Activated naive CD8-positive, alpha-beta T cell treated with anti-CD3 and anti-CD28 coated beads, Interleukin-2, amount 10 ng/mL, durations not matched to agents 7 days and 5 days (primary cell): ENCODE data around the gene FGD6. TPM values are rescaled to one million over a fixed set of nuclear protein-coding genes. Genes with fewer than 3 reads are reported as not detected.
"Not testable (repeated sequence)": the region's sequence is repeated elsewhere in the genome, so short reads cannot be mapped to it uniquely, and the experiment has no call there.

Experiments
- ATAC-seq: fragments of 150-1000 bp; cut with Tn5 transposase; one replicate; pipeline ENCODE4 v1.10.0; 2021; ENCODE audit warnings: low read depth, moderate library complexity
- POLR2A ChIA-PET: fragments of 350-600 bp; sonication (Branson Sonifier 250); formaldehyde crosslinking; loops from one replicate; lab custom pipeline; 2021; ENCODE audit warnings: antibody characterized with exemption; lab: Charles Lee
- DNase-seq: peaks from one replicate; pipeline ENCODE4 v3.0.0; 2021
- H3K27ac Mint-ChIP-seq: one replicate; pipeline ENCODE4 v1.8.0; 2022; ENCODE audit warnings: mild to moderate bottlenecking, mixed read lengths
- H3K27me3 Mint-ChIP-seq: one replicate; pipeline ENCODE4 v1.8.0; 2022; ENCODE audit warnings: mild to moderate bottlenecking, moderate library complexity, mixed read lengths
- H3K36me3 Mint-ChIP-seq: one replicate; pipeline ENCODE4 v1.8.0; 2021; ENCODE audit warnings: mild to moderate bottlenecking, mixed read lengths
- H3K4me1 Mint-ChIP-seq: one replicate; pipeline ENCODE4 v1.8.0; 2021; ENCODE audit warnings: mixed read lengths
- H3K4me3 Mint-ChIP-seq: one replicate; pipeline ENCODE4 v1.8.0; 2022; ENCODE audit warnings: mild to moderate bottlenecking, moderate library complexity, mixed read lengths
- H3K9me3 Mint-ChIP-seq: one replicate; pipeline ENCODE4 v1.8.0; 2021; ENCODE audit warnings: mixed read lengths
- total RNA-seq, 2 experiments: library from RNA; stranded (reverse); gene quantifications; one replicate each; pipeline ENCODE4 v1.2.3, GENCODE V29; 2021

FGD6 gene
- total RNA-seq, 2 experiments from 2014 or later, result 0.45 to 0.64 TPM

DNA sequence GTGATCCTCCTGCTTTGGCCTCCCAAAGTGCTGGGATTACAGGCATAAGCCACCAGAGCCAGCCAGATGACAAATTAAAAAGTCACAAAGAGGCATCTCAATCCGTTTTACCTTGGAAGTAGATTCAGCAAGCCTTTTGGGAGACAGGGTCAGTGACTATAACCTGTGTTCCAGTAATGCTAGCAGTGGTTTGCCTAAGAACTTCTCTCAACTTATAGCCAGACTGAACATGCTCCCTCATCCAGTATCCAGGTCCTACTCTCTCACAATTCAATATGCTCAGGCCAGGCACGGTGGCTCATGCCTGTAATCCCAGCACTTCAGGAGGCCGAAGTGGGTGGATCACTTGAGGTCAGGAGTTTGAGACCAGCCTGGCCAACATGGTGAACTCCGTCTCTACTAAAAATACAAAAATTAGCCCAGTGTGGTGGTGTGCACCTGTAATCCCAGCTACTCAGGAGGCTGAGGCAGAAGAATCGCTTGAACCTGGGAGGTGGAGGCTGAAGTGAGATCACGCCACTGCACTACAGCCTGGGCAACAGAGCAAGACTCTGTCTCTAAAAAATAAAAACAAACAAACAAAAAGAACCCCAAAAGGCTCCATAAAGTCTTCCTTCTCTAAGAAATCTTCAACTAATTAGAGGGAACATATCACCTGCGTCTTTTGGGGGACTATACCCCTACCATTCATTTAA, 20.2 kb downstream of the FGD6 start:
- H3K9me3 Mint-ChIP-seq, H3K27me3 Mint-ChIP-seq, POLR2A ChIA-PET, H3K4me3 Mint-ChIP-seq, H3K36me3 Mint-ChIP-seq, H3K27ac Mint-ChIP-seq, ATAC-seq, H3K4me1 Mint-ChIP-seq, DNase-seq: not testable (repeated sequence)

DNA sequence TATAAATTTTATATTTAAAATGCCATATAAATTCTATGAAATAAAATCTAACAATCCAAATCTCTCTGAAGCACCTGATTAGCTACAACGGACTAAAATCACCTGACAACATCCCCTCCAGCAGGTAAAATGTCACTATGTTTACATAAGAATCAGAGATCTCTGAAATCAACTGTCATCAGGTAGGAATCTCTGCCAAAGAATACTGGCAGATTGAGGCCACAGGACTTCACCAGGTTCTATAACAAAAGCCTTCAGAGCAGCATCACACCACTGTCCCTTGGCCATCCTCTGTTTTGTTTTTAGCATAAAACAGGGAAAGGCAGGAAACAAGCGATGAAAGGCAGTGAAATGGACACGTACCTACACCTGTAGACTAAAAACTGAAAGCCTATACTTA, 22.1 kb downstream of the FGD6 start:
- H3K27ac Mint-ChIP-seq, result no peak overlapping the region
- peaks cover 8% of the 10 kb centered on the region for H3K27me3 Mint-ChIP-seq
- no peak for ATAC-seq
- DNase-seq, result no peak
- H3K4me1 Mint-ChIP-seq, result no peaks in the 10 kb centered on the region
- no peaks in the 10 kb centered on the region for H3K9me3 Mint-ChIP-seq
- no peaks in the 10 kb centered on the region for H3K36me3 Mint-ChIP-seq
- POLR2A ChIA-PET, result no interaction called here
- H3K4me3 Mint-ChIP-seq, result no peak overlapping the region

DNA sequence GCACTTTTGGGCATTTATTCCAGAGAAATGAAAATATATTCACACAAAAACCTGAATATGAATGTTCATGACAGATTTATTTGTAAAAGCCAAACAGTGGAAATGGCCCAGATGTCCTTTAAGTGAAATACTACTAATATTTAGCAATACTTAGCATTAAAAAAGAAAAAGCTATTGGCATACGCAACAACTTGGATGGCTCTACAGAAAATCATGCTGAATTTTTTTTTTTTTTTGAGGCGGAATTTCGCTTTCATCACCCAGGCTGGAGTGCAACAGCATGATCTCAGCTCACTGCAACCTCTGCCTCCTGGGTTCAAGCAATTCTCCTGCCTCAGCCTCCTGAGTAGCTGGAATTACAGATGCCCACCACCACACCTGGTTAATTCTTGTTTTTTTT, 24.1 kb downstream of the FGD6 start:
- peaks cover 8% of the 10 kb centered on the region for H3K27me3 Mint-ChIP-seq
- H3K27ac Mint-ChIP-seq, result no peak overlapping the region
- no peaks in the 10 kb centered on the region for H3K36me3 Mint-ChIP-seq
- H3K4me1 Mint-ChIP-seq, result no peaks in the 10 kb centered on the region
- no peak for DNase-seq
- no peak for ATAC-seq
- POLR2A ChIA-PET, result no interaction called here
- no peaks in the 10 kb centered on the region for H3K9me3 Mint-ChIP-seq
- H3K4me3 Mint-ChIP-seq, result no peak overlapping the region

DNA sequence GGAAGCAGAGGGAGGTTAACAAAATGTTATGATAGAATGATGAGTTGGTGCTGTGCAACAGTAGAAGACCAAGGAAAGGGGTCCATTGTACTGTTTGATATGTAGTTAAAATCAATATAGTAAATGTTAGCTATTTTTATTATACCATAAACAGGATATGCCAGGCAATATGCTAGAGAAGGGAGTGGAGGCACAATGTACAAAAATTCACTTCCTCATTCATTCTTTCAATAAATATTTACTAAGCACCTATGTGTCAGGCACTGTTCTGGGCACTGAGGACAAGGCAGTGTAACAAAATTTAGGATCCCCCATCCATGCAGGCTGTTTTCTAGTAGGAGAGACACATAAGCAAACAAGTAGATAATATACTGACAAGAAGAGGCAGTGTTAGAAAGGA, 25.0 kb downstream of the FGD6 start:
- peaks cover 8% of the 10 kb centered on the region for H3K27me3 Mint-ChIP-seq
- no peak overlapping the region for H3K27ac Mint-ChIP-seq
- H3K4me3 Mint-ChIP-seq, result no peak overlapping the region
- ATAC-seq (no peak), DNase-seq (no peak)
- no peaks in the 10 kb centered on the region for H3K36me3 Mint-ChIP-seq
- POLR2A ChIA-PET, result no interaction called here
- no peaks in the 10 kb centered on the region for H3K9me3 Mint-ChIP-seq
- H3K4me1 Mint-ChIP-seq, result no peaks in the 10 kb centered on the region

DNA sequence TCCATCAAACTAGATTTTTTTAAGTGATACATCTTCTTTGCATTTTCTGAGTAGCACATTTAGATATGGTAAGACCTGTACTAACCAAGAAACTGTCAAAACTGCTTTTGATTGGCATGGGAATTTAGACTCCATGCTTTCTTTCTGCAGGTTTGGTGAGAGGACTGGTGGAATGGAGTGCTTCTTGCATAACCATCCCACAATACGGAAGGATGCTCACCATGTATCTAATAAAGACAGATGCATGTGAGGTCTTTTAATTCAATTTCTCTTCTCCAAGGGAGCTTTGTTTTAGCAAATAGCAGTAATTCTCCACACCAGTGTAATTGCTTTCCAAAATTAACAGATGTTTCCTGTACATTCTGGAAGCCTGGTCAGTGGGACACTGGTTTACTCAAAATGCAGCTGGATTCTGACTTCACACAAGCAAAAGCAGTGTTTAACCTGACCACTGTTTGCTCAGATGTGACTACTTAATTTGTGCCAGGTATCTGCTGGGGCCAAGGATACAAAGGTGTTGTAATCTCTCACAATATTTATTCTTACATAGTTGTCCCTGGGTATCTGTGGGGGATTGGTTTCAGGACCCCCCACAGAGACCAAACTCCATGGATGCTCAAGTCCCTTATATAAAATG, 26.1 kb downstream of the FGD6 start:
- POLR2A ChIA-PET, result no interaction called here
- Mint-ChIP-seq H3K36me3 (no peaks in the 10 kb centered on the region), H3K4me1 (no peaks in the 10 kb centered on the region), H3K4me3 (no peak overlapping the region), H3K9me3 (no peaks in the 10 kb centered on the region), H3K27ac (no peak overlapping the region), H3K27me3 (peaks cover 8% of the 10 kb centered on the region)
- ATAC-seq, result no peak
- no peak for DNase-seq

DNA sequence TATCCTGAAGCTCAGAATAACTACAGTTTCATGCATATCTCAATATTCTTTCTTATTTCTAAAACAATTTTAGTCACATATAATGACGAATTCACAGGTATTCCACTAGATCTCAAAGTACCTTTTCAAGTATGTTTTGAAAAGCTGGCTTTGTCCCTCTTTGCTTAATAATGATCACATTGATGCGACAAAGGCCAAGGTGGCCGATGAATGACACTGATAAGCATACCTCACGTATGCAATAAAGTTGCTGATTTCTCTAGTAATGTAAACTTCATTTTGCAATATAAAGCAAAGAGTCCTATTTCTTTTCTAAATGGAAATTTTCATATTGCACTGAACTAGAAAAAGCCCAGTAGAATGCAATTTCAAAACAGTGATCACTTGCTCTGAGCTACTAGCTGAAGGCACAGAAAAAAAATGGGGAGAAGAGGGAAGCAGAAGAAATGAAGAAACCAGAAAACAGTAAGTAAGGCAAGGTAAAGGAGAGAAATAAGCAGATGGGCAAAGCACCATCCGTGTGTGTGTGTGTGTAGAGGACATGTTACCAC, 29.3 kb downstream of the FGD6 start:
- H3K36me3 Mint-ChIP-seq, result no peaks in the 10 kb centered on the region
- ATAC-seq, result no peak
- no peaks in the 10 kb centered on the region for H3K9me3 Mint-ChIP-seq
- DNase-seq, result no peak
- no peaks in the 10 kb centered on the region for H3K4me1 Mint-ChIP-seq
- no peak overlapping the region for H3K4me3 Mint-ChIP-seq
- no peak overlapping the region for H3K27ac Mint-ChIP-seq
- peaks cover 8% of the 10 kb centered on the region for H3K27me3 Mint-ChIP-seq
- POLR2A ChIA-PET, result no interaction called here

DNA sequence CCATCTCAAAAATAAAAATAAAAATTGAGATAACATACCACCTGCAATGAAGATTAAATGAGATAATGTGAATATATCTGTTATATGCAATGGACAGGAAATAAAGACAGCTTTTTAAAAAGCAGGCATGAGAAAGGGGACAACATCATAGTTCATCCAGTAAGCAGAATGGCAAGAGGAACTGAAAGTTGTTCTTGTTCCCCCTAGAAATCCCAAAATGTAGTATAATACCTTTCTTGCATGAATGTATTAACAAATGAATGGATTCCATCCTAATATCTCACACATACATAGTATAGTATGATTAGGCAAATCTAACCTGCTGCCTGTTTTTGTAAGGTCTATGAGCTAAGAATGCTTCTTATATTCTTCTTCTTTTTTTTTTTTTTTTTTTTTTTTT, 31.4 kb downstream of the FGD6 start:
- Mint-ChIP-seq H3K4me1 (no peaks in the 10 kb centered on the region), H3K4me3 (no peak overlapping the region), H3K27me3 (peaks cover 2% of the 10 kb centered on the region), H3K9me3 (no peaks in the 10 kb centered on the region), H3K36me3 (no peaks in the 10 kb centered on the region), H3K27ac (no peak overlapping the region)
- ATAC-seq (no peak), DNase-seq (no peak)
- POLR2A ChIA-PET, result no interaction called here

DNA sequence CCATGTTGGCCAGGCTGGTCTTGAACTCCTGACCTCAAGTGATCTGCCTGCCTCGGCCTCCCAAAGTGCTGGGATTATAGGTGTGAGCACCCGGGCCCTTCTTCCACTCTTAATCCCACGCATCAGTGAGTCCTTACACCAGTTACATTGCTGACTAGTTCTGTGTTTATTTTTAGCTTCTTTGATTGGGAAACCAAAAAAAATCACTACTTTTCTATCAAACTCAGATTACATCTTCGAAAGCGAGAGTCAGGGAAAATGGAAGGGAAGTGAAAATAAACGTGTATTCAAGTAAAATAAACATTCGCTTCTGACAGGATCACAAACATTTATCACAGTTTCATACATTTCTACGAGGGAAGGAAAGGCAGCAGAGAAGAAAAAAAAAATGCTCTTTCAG, 32.2 kb downstream of the FGD6 start:
- ATAC-seq, result no peak
- H3K9me3 Mint-ChIP-seq, result no peaks in the 10 kb centered on the region
- POLR2A ChIA-PET, result no interaction called here

DNA sequence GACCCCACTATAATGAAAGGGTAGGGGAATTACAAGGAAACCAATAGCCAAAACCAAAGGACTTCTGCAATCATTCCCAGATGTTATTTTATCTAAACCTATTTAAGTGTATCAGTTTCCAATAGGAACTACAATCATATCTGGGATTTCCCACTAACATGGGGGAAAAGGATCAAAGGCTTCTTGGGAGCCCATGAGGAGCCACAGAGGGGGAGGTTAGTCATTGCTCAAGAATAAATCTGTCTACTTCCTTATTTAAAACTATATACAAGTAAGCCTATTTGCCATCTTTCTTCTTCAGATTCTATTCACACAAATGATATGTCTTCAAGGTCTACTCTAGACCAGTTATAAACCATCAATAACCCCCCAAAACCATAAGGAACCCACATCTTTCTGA, 33.1 kb downstream of the FGD6 start:
- no peak overlapping the region for H3K4me3 Mint-ChIP-seq
- H3K27me3 Mint-ChIP-seq, result peaks cover 2% of the 10 kb centered on the region
- ATAC-seq, result no peak
- no peak overlapping the region for H3K27ac Mint-ChIP-seq
- no peaks in the 10 kb centered on the region for H3K4me1 Mint-ChIP-seq
- POLR2A ChIA-PET, result no interaction called here
- DNase-seq, result no peak
- H3K9me3 Mint-ChIP-seq, result no peaks in the 10 kb centered on the region
- no peaks in the 10 kb centered on the region for H3K36me3 Mint-ChIP-seq

More for the DNA sequence above, 32.2 kb downstream of the FGD6 start:
- no peak for DNase-seq
- no peak overlapping the region for H3K27ac Mint-ChIP-seq
- no peaks in the 10 kb centered on the region for H3K4me1 Mint-ChIP-seq
- no peak overlapping the region for H3K4me3 Mint-ChIP-seq
- no peaks in the 10 kb centered on the region for H3K36me3 Mint-ChIP-seq
- peaks cover 2% of the 10 kb centered on the region for H3K27me3 Mint-ChIP-seq

DNA sequence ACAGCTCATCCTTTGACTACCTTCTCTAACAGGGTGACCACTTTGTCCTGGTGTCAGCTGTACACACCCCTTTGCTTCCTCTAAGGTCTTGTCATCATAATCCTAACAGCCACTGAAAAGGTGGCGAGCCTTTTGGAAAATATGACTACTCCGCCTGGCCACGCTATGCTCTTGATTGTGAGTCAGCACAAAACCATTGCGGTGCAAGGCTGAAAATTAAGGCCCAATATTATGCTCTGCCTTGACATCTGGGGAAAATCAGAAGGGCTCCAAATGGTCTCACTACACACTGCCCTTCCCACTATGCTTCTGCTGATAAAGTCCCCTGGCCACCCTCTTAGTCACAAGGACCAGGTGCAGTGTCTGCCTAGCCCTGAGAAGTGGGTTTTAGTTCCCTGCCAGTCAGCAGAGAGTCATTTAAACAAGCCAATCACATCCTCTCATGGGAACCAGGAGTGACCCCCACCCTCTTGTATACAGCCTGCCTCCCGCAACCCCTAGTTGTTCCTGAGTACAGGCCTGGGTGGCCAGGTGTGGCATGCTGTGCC, 34.3 kb downstream of the FGD6 start:
- ATAC-seq (no peak), DNase-seq (no peak)
- Mint-ChIP-seq H3K4me1 (no peaks in the 10 kb centered on the region), H3K36me3 (no peaks in the 10 kb centered on the region), H3K4me3 (no peak overlapping the region), H3K27ac (no peak overlapping the region), H3K27me3 (peaks cover 2% of the 10 kb centered on the region), H3K9me3 (no peaks in the 10 kb centered on the region)
- POLR2A ChIA-PET, result no interaction called here

DNA sequence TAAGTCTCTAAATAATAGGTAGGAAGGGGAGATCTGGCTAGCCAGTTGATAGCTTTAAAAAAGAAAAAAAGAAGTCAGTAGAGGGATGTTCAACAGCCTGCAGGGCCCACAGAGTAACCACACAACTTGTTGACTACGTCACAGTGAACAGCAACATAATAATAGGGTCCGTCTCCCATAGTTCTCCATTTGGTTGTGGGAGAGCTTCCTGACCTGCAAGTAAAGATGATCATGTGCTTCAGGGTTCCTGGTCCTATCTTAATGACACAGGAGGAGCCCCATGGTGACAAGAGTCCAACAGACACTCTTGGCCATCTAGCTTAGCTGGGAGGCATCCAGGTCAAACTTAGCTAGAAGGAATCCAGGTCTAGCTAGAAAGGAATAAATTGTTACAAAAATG, 36.2 kb downstream of the FGD6 start:
- Mint-ChIP-seq H3K4me3 (no peak overlapping the region), H3K27me3 (peaks cover 2% of the 10 kb centered on the region), H3K4me1 (no peaks in the 10 kb centered on the region), H3K9me3 (no peaks in the 10 kb centered on the region), H3K36me3 (no peaks in the 10 kb centered on the region), H3K27ac (no peak overlapping the region)
- POLR2A ChIA-PET, result no interaction called here
- no peak for ATAC-seq
- no peak for DNase-seq

DNA sequence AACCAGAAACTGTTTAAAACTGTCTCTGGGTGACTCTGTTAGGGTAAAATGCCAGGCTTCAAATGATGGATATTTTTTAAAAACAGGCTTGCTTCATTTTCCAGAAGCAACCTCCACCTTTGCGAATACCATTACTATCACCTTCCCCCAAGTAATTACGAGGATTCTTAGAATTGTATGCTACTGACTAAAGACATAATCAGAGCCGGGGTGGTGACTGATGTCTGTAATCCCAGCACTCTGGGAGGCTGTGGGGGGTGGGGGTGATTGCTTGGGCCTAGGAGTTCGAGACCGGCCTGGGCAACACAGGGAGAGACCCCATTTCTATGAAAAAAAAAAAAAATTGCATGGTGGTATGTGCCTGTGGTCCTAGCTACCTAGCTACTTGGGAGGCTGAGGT, 38.3 kb downstream of the FGD6 start:
- DNase-seq, result no peak
- no peak for ATAC-seq
- Mint-ChIP-seq H3K36me3 (no peaks in the 10 kb centered on the region), H3K4me1 (no peaks in the 10 kb centered on the region), H3K4me3 (no peak overlapping the region), H3K9me3 (no peaks in the 10 kb centered on the region), H3K27me3 (no peaks in the 10 kb centered on the region), H3K27ac (no peak overlapping the region)
- POLR2A ChIA-PET, result no interaction called here

DNA sequence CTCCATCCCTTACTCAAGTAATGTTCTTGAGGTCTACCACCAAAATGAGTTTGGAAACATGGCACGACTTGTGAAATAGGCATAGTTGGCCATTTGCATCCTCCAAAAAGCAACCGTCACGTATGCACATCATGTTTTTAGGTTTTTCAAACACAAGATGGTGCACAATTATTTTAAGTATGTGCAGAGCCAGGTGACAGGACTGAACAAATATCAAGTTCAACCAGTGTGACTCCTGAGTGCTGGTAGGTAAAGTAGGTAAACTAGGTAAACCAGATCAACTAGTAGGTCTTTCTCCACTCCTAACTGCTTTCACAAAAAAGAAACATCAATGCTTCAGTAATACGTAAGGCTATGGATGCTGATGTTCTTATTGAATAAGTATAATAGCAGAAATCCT, 39.1 kb downstream of the FGD6 start:
- ATAC-seq (no peak), DNase-seq (no peak)
- Mint-ChIP-seq H3K9me3 (no peaks in the 10 kb centered on the region), H3K4me1 (no peaks in the 10 kb centered on the region), H3K36me3 (no peaks in the 10 kb centered on the region), H3K27ac (no peak overlapping the region), H3K27me3 (no peaks in the 10 kb centered on the region), H3K4me3 (no peak overlapping the region)
- POLR2A ChIA-PET, result no interaction called here

DNA sequence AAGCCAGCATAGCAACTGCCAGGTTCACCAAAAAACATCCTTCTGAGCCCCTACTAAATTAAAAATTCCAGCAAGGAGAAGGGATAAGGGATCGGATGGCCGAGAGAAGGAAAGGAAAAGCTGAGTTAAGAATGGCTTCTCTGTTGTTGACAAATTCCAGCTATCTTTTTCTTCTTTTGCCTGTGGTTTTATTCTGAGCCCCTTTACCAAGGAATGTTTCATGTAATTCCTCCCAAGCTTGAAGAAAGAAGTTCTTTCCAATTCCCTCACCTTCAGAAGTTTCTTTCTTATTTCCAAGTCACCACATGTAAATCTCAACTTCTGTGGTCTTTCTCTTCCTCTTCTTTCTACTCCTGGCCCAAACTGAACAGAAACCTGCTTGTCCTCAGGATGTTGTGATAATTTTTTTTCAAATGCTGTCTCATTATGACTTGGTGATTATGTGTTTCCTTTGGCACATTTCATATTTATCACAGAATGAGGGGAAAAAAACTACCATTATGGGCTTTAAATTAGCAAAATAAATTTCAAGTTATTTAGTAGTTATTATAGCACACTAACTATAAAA, 40.0 kb downstream of the FGD6 start:
- Mint-ChIP-seq H3K27ac (no peak overlapping the region), H3K4me1 (no peaks in the 10 kb centered on the region), H3K9me3 (no peaks in the 10 kb centered on the region), H3K4me3 (no peak overlapping the region), H3K36me3 (no peaks in the 10 kb centered on the region), H3K27me3 (no peaks in the 10 kb centered on the region)
- POLR2A ChIA-PET, result no interaction called here
- DNase-seq (no peak), ATAC-seq (no peak)
